Tibial nerve (tissue), 4 donors: ENCODE results near the gene DHX40. TPM values are rescaled to one million over a fixed set of nuclear protein-coding genes. Genes with fewer than 3 reads are reported as not detected.

Experiments
- DNase-seq, 2 donors: peaks; one replicate each; pipeline ENCODE4 v3.0.0-alpha.2; 2019; ENCODE audit warnings: low spot score in 2 of 2
- H3K27ac ChIP-seq, 4 donors: fragments of 200-600 bp; sonication (generic) in 3 of 4; one replicate each; pipeline ENCODE4 v1.5.1; 2017 to 2019; ENCODE audit warnings: mild to moderate bottlenecking in 1 of 4
- H3K27me3 ChIP-seq, 2 donors: fragments of 200-600 bp; sonication (generic) in 1 of 2; one replicate each; pipeline versions ENCODE4 v1.5.1 to v1.6.0; 2017 to 2019
- H3K36me3 ChIP-seq, 3 donors: fragments of 200-600 bp; sonication (generic); one replicate each; pipeline ENCODE4 v1.5.1; 2018 to 2019
- H3K4me1 ChIP-seq, 4 donors: fragments of 200-600 bp; sonication (generic) in 3 of 4; one replicate each; pipeline ENCODE4 v1.5.1; 2017 to 2019
- H3K4me3 ChIP-seq, 4 donors: fragments of 200-600 bp; sonication (generic) in 3 of 4; one replicate each; pipeline ENCODE4 v1.5.1; 2017 to 2019; ENCODE audit warnings: mild to moderate bottlenecking in 1 of 4, moderate library complexity in 1 of 4
- H3K9me3 ChIP-seq, 4 donors: fragments of 200-600 bp; sonication (generic) in 3 of 4; one replicate each; pipeline ENCODE4 v1.5.1; 2017 to 2019
- EP300 ChIP-seq, 2 donors: sonication (generic); formaldehyde crosslinking; IDR thresholded peaks; one replicate each; pipeline ENCODE4 v1.6.1; 2017; ENCODE audit warnings: antibody characterized with exemption in 2 of 2, mild to moderate bottlenecking in 1 of 2
- POLR2A ChIP-seq, 2 donors: fragments of 450-650 bp; IDR thresholded peaks; one replicate each; pipeline ENCODE4 v1.6.1; 2017; ENCODE audit warnings: antibody characterized with exemption in 2 of 2, mild to moderate bottlenecking in 2 of 2, moderate library complexity in 2 of 2
- WGBS, 2 donors: methylation state at CpG; one replicate each; pipeline ENCODE4 v1.1.5; 2018; 5-methylcytosine and 5-hydroxymethylcytosine counted together
- total RNA-seq, 4 donors: library from RNA; depleted of rRNA; stranded (reverse); fragments of >200 nt; gene quantifications; one replicate each; pipeline ENCODE4 v1.1.0, GENCODE V29; 2016
- TF ChIP-seq, protein P1 (sequence below), 5 experiments: fragments of 200-600 bp in 3 of 5; fragments of 450-650 bp in 2 of 5; sonication (generic) in 3 of 5; IDR thresholded peaks; one replicate each; pipeline ENCODE4 v1.5.1; 2016 to 2019; ENCODE audit warnings: antibody characterized with exemption in 5 of 5, mild to moderate bottlenecking in 3 of 5, moderate library complexity in 2 of 5

Gene DHX40
- total RNA-seq, 4 donors from 2014 or later = 31.2 to 38.5 (median 33.5) TPM

DNA sequence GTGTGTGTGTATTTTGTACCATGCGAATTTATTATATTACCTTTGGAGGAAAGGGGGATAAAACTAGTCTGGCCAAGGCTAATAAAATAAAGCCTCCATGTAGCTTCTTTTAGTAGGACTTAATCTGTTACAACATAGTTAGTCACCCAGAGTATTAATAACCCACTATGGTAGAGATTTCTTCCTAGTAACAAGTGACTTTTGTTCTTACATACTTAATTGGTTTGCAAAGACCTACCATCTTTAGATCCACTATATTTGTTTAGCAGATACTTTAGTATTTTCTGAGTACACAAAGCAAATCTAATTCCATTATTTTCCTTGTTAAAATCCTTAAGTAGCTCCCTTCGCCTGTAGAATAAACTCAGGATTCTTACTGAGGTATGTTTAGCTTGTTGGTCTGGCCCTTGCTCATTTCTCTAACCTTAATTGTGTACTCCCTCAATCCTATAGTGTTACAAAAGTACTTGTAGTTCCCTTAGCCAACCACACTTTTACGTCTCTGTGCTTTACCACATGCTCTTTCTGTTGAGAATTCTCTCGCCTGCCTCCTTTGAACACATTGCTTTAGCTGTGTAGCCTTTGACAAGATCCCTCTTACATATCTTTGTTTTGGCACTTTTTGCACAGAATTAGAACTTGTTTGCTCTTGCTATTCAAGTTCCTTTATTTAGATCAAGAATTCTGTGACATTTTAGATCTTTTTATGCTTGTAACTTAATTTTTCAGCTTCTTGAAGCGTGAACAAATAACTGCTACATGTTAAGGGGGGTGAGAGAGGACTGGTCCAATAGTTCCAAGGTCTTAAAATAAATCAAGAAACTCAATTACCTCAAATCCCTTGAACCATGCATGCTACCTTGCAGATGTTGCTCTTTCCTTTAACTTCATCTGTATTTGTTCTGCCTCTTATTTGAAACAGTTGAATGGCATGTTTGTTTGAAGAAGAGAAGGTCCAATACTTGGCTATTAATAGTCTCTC, 78.0 kb downstream of the DHX40 start:
- H3K4me1 ChIP-seq = peaks cover 0 to 50% (median 25%) of the 10 kb centered on the region in 4 donors
- WGBS, 2 donors = 69 to 72% methylated on average over 5 of the region's 5 CpGs
- no peaks in the 10 kb centered on the region for H3K9me3 ChIP-seq
- H3K36me3 ChIP-seq = peaks cover 0 to 22% (median 0%) of the 10 kb centered on the region in 3 donors
- H3K27me3 ChIP-seq = no peaks in the 10 kb centered on the region
- no peak overlapping the region for H3K27ac ChIP-seq
- TF ChIP-seq POLR2A (IDR thresholded peaks at IDR 0.05) (no peak), EP300 (IDR thresholded peaks at IDR 0.05) (no peak)
- TF ChIP-seq, protein P1, sequence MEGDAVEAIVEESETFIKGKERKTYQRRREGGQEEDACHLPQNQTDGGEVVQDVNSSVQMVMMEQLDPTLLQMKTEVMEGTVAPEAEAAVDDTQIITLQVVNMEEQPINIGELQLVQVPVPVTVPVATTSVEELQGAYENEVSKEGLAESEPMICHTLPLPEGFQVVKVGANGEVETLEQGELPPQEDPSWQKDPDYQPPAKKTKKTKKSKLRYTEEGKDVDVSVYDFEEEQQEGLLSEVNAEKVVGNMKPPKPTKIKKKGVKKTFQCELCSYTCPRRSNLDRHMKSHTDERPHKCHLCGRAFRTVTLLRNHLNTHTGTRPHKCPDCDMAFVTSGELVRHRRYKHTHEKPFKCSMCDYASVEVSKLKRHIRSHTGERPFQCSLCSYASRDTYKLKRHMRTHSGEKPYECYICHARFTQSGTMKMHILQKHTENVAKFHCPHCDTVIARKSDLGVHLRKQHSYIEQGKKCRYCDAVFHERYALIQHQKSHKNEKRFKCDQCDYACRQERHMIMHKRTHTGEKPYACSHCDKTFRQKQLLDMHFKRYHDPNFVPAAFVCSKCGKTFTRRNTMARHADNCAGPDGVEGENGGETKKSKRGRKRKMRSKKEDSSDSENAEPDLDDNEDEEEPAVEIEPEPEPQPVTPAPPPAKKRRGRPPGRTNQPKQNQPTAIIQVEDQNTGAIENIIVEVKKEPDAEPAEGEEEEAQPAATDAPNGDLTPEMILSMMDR (IDR thresholded peaks at IDR 0.05) = no peak
- no peak overlapping the region for H3K4me3 ChIP-seq
- DNase-seq = no peak

DNA sequence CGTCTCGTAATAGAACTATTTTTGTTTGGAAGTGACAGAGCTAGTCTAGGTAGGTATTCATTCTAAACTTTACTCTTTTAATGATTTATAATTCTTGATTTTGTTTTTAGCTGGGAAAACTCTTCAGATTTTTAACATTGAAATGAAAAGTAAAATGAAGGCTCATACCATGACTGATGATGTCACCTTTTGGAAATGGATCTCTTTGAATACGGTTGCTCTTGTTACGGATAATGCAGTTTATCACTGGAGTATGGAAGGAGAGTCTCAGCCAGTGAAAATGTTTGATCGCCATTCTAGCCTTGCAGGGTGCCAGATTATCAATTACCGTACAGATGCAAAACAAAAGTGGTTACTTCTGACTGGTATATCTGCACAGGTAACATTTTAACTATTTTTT, 81.9 kb downstream of the DHX40 start:
- 88% methylated on average over 6 of the region's 6 CpGs for WGBS, 2 donors
- Histone ChIP-seq H3K36me3 (peaks cover 0 to 57% (median 4%) of the 10 kb centered on the region in 3 donors), H3K27ac (no peak overlapping the region), H3K4me1 (peaks cover 0 to 23% (median 12%) of the 10 kb centered on the region in 4 donors), H3K9me3 (peaks cover 0 to 3% (median 0%) of the 10 kb centered on the region in 4 donors), H3K4me3 (no peak overlapping the region), H3K27me3 (no peaks in the 10 kb centered on the region)
- TF ChIP-seq EP300 (IDR thresholded peaks at IDR 0.05) (no peak), POLR2A (IDR thresholded peaks at IDR 0.05) (no peak)
- TF ChIP-seq, protein P1 (IDR thresholded peaks at IDR 0.05) = no peak
- DNase-seq = no peak

DNA sequence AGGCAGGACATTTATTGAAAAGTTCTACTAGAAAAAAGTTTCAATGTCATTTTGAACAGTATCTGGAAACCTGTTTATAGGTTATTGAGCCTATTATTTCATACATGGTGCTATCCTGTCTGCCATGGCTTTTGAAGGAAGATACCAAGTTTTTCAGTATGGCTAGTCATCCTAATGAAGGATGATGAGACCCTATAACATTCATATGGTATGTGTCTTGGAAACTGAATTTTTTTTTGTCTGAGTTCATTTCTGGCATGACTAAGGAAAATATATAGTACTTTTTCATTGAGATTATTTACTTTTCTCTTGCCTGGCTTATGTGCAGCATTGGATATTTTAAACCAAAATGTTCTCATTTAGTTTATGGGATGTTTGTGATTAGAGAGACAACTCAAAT, 84.5 kb downstream of the DHX40 start:
- no peaks in the 10 kb centered on the region for H3K27me3 ChIP-seq
- peaks cover 5 to 74% (median 11%) of the 10 kb centered on the region in 3 donors for H3K36me3 ChIP-seq
- DNase-seq = no peak
- peaks cover 0 to 4% (median 1%) of the 10 kb centered on the region in 4 donors for H3K9me3 ChIP-seq
- TF ChIP-seq, protein P1 (IDR thresholded peaks at IDR 0.05) = no peak
- TF ChIP-seq POLR2A (IDR thresholded peaks at IDR 0.05) (no peak), EP300 (IDR thresholded peaks at IDR 0.05) (no peak)
- peaks cover 0 to 9% (median 1%) of the 10 kb centered on the region in 4 donors for H3K4me1 ChIP-seq
- H3K27ac ChIP-seq = no peak overlapping the region
- H3K4me3 ChIP-seq = no peak overlapping the region

DNA sequence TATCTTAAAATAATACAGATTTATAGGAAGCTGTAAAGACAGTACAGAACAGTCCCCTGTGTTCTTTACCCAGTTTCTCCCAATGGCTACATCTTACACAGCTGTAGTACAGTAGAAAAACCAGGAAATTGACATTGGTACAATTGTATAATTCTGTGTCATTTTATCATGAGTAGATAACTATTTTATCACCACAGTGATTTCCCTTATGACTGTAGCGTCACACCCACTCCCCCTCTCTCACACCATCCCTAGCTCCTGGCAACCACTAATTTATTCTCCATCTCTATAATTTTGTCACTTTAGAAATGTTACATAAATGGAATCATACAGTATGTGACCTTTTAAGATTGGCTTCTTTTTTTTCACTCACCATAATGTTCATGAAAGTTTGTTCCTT, 85.2 kb downstream of the DHX40 start:
- no peaks in the 10 kb centered on the region for H3K27me3 ChIP-seq
- no peak overlapping the region for H3K4me3 ChIP-seq
- peaks cover 5 to 74% (median 11%) of the 10 kb centered on the region in 3 donors for H3K36me3 ChIP-seq
- TF ChIP-seq, protein P1 (IDR thresholded peaks at IDR 0.05) = no peak
- TF ChIP-seq POLR2A (IDR thresholded peaks at IDR 0.05) = no peak
- no peak for TF ChIP-seq EP300 (IDR thresholded peaks at IDR 0.05)
- H3K9me3 ChIP-seq = peaks cover 0 to 4% (median 1%) of the 10 kb centered on the region in 4 donors
- H3K4me1 ChIP-seq = peaks cover 0 to 6% (median 0%) of the 10 kb centered on the region in 4 donors
- WGBS, 2 donors = 91% methylated on average over 1 of the region's 1 CpG
- no peak overlapping the region for H3K27ac ChIP-seq
- DNase-seq = no peak

DNA sequence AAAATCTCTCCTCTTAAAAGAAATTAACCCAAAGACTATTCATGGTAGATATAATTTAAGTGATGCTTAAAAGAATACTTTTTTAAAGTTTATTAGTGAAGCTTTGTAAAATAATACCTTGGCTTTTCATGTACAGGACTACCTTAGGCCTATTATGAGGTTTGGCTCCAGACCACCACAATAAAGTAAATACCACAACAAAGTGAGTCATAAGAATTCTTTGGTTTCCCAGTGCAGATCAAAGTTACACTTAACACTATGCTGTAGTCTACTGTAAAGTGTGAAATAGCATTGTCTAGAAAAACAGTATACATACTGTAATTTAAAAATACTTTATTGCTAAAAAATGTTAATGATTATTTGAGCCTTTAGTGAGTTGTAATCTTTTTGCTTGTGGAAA, 85.9 kb downstream of the DHX40 start:
- Histone ChIP-seq H3K36me3 (peaks cover 5 to 76% (median 11%) of the 10 kb centered on the region in 3 donors), H3K9me3 (peaks cover 0 to 4% (median 1%) of the 10 kb centered on the region in 4 donors)

More for the DNA sequence above, 85.9 kb downstream of the DHX40 start:
- TF ChIP-seq POLR2A (IDR thresholded peaks at IDR 0.05) (no peak), EP300 (IDR thresholded peaks at IDR 0.05) (no peak)
- TF ChIP-seq, protein P1 (IDR thresholded peaks at IDR 0.05) = no peak
- Histone ChIP-seq H3K27ac (no peak overlapping the region), H3K4me3 (no peak overlapping the region), H3K27me3 (no peaks in the 10 kb centered on the region), H3K4me1 (no peaks in the 10 kb centered on the region)
- DNase-seq = no peak
